HUES48 (cell line): Measurements from ENCODE around the gene AGAP1.
"Not testable (repeated sequence)": the region's sequence is repeated elsewhere in the genome, so short reads cannot be mapped to it uniquely, and the experiment has no call there.

Experiments used
- H3K27ac ChIP-seq: one replicate; pipeline ENCODE4 v1.7.0; 2013; ENCODE audit warnings: low read depth, low read length, inconsistent platforms
- H3K27me3 ChIP-seq: 2 replicates; pipeline ENCODE4 v1.6.1; 2013; ENCODE audit warnings: mild to moderate bottlenecking, low read length; ENCODE audit not compliant: control insufficient read depth, insufficient read depth
- H3K36me3 ChIP-seq: 2 replicates; pipeline ENCODE4 v1.6.1; 2013; ENCODE audit warnings: low read length; ENCODE audit not compliant: control insufficient read depth, insufficient read depth
- H3K4me1 ChIP-seq: 2 replicates; pipeline ENCODE4 v1.6.1; 2013; ENCODE audit warnings: mild to moderate bottlenecking, low read length; ENCODE audit not compliant: control insufficient read depth, insufficient read depth
- H3K4me3 ChIP-seq: 2 replicates; pipeline ENCODE4 v1.5.1; 2013; ENCODE audit warnings: mild to moderate bottlenecking, low read depth, low read length
- H3K9ac ChIP-seq: 2 replicates; pipeline ENCODE4 v1.6.1; 2013; ENCODE audit warnings: mild to moderate bottlenecking, low read depth, low read length, moderate library complexity
- H3K9me3 ChIP-seq: 2 replicates; pipeline ENCODE4 v1.6.1; 2013; ENCODE audit warnings: low read length; ENCODE audit not compliant: control insufficient read depth, insufficient read depth

Gene AGAP1

GRCh38 chr2:236089271-236090026, 595.6 kb downstream of the AGAP1 start:
- no peak overlapping the region for H3K9ac ChIP-seq
- H3K27ac ChIP-seq: no peak overlapping the region
- H3K9me3 ChIP-seq: no peaks in the 10 kb centered on the region
- peaks cover 10% of the 10 kb centered on the region; the same call in 1 of the 2 replicates for H3K27me3 ChIP-seq
- peaks cover 27% of the 10 kb centered on the region for H3K4me1 ChIP-seq
- no peaks in the 10 kb centered on the region for H3K36me3 ChIP-seq
- no peak overlapping the region for H3K4me3 ChIP-seq

DNA sequence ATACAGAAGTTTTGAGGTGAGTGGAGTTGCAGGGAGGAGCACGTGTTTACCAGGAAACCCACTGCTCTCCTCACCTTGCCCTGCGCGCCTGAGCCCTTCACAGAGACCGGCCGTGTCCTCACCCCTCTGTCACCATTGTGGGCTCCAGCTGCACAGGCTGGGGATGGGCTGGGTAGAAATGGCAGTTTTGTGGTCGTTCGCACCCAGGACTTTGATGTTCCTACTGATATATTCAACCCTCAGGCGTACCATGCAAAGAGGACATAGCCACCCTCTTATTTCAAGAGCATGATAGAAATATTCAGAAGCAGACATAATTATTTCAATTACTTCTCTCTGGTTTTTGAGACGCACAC, 596.2 kb downstream of the AGAP1 start:
- Histone ChIP-seq H3K27ac (no peak overlapping the region), H3K4me1 (peaks cover 27% of the 10 kb centered on the region), H3K9ac (no peak overlapping the region)

GRCh38 chr2:236090826-236091225, 597.0 kb downstream of the AGAP1 start:
- not testable (repeated sequence) for H3K9ac ChIP-seq, H3K27me3 ChIP-seq

More for the DNA sequence above, 596.2 kb downstream of the AGAP1 start:
- Histone ChIP-seq H3K36me3 (no peaks in the 10 kb centered on the region), H3K27me3 (peaks cover 10% of the 10 kb centered on the region; the same call in 1 of the 2 replicates), H3K4me3 (no peak overlapping the region), H3K9me3 (no peaks in the 10 kb centered on the region)

GRCh38 chr2:236092714-236093113, 598.9 kb downstream of the AGAP1 start:
- Histone ChIP-seq H3K4me1 (peaks cover 6% of the 10 kb centered on the region), H3K27ac (no peak overlapping the region), H3K9ac (no peak overlapping the region)

More at GRCh38 chr2:236090826-236091225, 597.0 kb downstream of the AGAP1 start:
- not testable (repeated sequence) for H3K36me3 ChIP-seq, H3K9me3 ChIP-seq, H3K27ac ChIP-seq, H3K4me3 ChIP-seq
- peaks cover 19% of the 10 kb centered on the region for H3K4me1 ChIP-seq

GRCh38 chr2:236093134-236093533, 599.3 kb downstream of the AGAP1 start:
- Histone ChIP-seq H3K27ac (no peak overlapping the region), H3K27me3 (peaks cover 2% of the 10 kb centered on the region; the same call in 1 of the 2 replicates), H3K4me1 (peaks cover 1% of the 10 kb centered on the region; the same call in 1 of the 2 replicates), H3K9ac (no peak overlapping the region), H3K9me3 (no peaks in the 10 kb centered on the region), H3K4me3 (no peak overlapping the region), H3K36me3 (no peaks in the 10 kb centered on the region)

More at GRCh38 chr2:236092714-236093113, 598.9 kb downstream of the AGAP1 start:
- no peak overlapping the region for H3K4me3 ChIP-seq
- no peaks in the 10 kb centered on the region for H3K36me3 ChIP-seq
- peaks cover 6% of the 10 kb centered on the region; the same call in 1 of the 2 replicates for H3K27me3 ChIP-seq
- H3K9me3 ChIP-seq: no peaks in the 10 kb centered on the region

DNA sequence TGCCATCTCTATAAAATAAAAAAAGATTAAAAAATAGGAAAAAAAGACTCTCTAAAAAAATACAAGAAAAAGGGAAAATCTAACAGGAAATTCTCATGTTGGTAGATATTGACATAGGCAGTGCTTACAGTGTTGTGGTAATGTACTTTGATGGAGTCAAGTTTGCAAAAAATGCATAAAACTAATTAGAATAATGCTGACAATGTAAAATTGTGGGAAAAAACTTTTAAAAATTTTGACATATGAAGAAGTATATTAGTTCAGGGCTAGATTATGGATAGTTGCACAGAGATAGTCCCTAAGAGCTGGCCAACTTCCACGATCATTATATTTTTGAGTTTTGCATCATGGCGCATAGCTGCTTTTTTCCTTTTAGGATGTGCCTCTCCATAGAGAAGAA, 601.7 kb downstream of the AGAP1 start:
- Histone ChIP-seq H3K4me3 (no peak overlapping the region), H3K36me3 (no peaks in the 10 kb centered on the region), H3K9ac (no peak overlapping the region), H3K4me1 (no peaks in the 10 kb centered on the region), H3K27me3 (no peaks in the 10 kb centered on the region), H3K9me3 (no peaks in the 10 kb centered on the region), H3K27ac (no peak overlapping the region)

GRCh38 chr2:236101311-236101950, 607.6 kb downstream of the AGAP1 start:
- Histone ChIP-seq H3K4me1 (no peaks in the 10 kb centered on the region), H3K27ac (no peak overlapping the region), H3K27me3 (no peaks in the 10 kb centered on the region), H3K36me3 (no peaks in the 10 kb centered on the region), H3K4me3 (no peak overlapping the region), H3K9me3 (no peaks in the 10 kb centered on the region), H3K9ac (no peak overlapping the region)

- H3K4me1 ChIP-seq: peaks cover 1% of the 10 kb centered on the region
- no peaks in the 10 kb centered on the region for H3K27me3 ChIP-seq
- H3K36me3 ChIP-seq: no peaks in the 10 kb centered on the region
- no peak overlapping the region for H3K9ac ChIP-seq
- H3K27ac ChIP-seq: no peak overlapping the region
- no peaks in the 10 kb centered on the region for H3K9me3 ChIP-seq
- no peak overlapping the region for H3K4me3 ChIP-seq
These were observed 609.1 kb downstream of the AGAP1 start for GRCh38 chr2:236102971-236103370.

DNA sequence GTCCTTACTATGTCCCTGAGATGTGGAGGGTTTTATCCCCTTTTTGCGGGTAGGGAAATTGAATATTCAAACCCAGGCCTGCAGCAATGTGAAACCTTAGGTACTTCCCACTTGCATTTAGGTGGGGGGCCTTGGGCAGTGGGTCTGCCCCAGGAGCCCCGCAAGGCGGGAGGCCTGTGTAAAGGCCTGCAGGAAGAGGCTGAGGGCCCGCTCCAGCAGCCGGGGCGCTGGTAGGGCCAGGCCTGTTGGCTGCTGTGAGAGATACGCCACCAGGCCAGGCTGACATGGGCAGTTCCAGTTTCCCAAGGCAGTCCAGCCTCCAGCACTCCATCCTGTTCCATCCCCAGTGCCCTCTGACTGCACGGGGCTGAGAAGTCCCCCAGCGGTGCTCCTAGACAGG, 610.1 kb downstream of the AGAP1 start:
- Histone ChIP-seq H3K9ac (no peak overlapping the region), H3K9me3 (no peaks in the 10 kb centered on the region), H3K27me3 (no peaks in the 10 kb centered on the region), H3K36me3 (no peaks in the 10 kb centered on the region), H3K4me1 (peaks cover 11% of the 10 kb centered on the region), H3K4me3 (no peak overlapping the region), H3K27ac (no peak overlapping the region)

GRCh38 chr2:236105955-236106607, 612.2 kb downstream of the AGAP1 start:
- no peaks in the 10 kb centered on the region for H3K27me3 ChIP-seq
- no peak overlapping the region for H3K4me3 ChIP-seq
- H3K27ac ChIP-seq: no peak overlapping the region

DNA sequence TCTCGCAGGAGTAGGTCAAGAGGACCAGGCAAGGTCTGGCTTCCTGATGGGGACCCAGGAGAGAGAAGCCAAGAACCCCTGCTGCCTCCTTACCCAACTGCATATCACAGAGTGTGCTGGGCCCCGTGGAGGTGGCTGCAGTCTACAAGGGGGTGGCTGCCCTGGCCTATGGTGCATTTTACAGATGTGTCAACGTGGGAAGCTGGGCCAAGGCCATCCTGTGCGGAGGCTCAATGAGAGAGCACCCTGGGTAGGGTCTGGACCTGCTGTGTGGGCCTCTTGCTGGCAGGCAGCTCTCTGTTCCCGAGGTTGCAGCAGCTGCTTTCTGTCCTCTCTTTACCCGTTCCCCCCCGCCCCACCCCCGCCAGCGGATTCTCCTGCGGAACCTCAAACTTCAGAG, 612.9 kb downstream of the AGAP1 start:
- Histone ChIP-seq H3K4me3 (no peak overlapping the region), H3K9me3 (no peaks in the 10 kb centered on the region), H3K4me1 (peaks cover 11% of the 10 kb centered on the region), H3K27me3 (no peaks in the 10 kb centered on the region), H3K27ac (no peak overlapping the region), H3K9ac (no peak overlapping the region), H3K36me3 (no peaks in the 10 kb centered on the region)

More at GRCh38 chr2:236105955-236106607, 612.2 kb downstream of the AGAP1 start:
- H3K9ac ChIP-seq: no peak overlapping the region
- no peaks in the 10 kb centered on the region for H3K9me3 ChIP-seq
- peaks cover 11% of the 10 kb centered on the region for H3K4me1 ChIP-seq
- no peaks in the 10 kb centered on the region for H3K36me3 ChIP-seq
